WTC11 (cell line): ENCODE measurements around the gene NAA50. TPM values are rescaled to one million over a fixed set of nuclear protein-coding genes. Genes with fewer than 3 reads are reported as not detected.

ENCODE experiments used
- ATAC-seq: fragments of 200-7000 bp; cut with Tn5 transposase; 2 replicates; pipeline ENCODE4 v1.10.0; 2021; ENCODE audit warnings: mild to moderate bottlenecking, moderate library complexity
- CTCF ChIA-PET: fragments of 300-600 bp; sonication (Branson Sonifier 250); formaldehyde crosslinking; loops from one replicate; lab custom pipeline; 2021; ENCODE audit warnings: antibody characterized with exemption; lab: Charles Lee
- POLR2A ChIA-PET: fragments of 350-600 bp; sonication (Branson Sonifier 250); formaldehyde crosslinking; loops from one replicate; lab custom pipeline; 2021; ENCODE audit warnings: antibody characterized with exemption; lab: Charles Lee
- DNase-seq: peaks from one replicate; pipeline ENCODE4 v3.0.0; 2021; ENCODE audit warnings: low spot score
- H3K27ac Mint-ChIP-seq: 2 replicates; pipeline ENCODE4 v1.8.0; 2021; ENCODE audit warnings: mixed read lengths
- H3K27me3 Mint-ChIP-seq: 2 replicates; pipeline ENCODE4 v1.8.0; 2021; ENCODE audit warnings: low read depth, mild to moderate bottlenecking, moderate library complexity, mixed read lengths
- H3K36me3 Mint-ChIP-seq: 2 replicates; pipeline ENCODE4 v1.8.0; 2021; ENCODE audit warnings: mixed read lengths
- H3K4me1 Mint-ChIP-seq: 2 replicates; pipeline ENCODE4 v1.8.0; 2022; ENCODE audit warnings: mixed read lengths
- H3K4me3 Mint-ChIP-seq: 2 replicates; pipeline ENCODE4 v1.8.0; 2021; ENCODE audit warnings: mild to moderate bottlenecking, moderate library complexity, mixed read lengths
- H3K9me3 Mint-ChIP-seq: 2 replicates; pipeline ENCODE4 v1.8.0; 2021; ENCODE audit warnings: mixed read lengths
- AFF4 ChIP-seq: sonication (generic); formaldehyde crosslinking; IDR thresholded peaks from 2 replicates; pipeline ENCODE4 v1.8.1; 2023; ENCODE audit warnings: mild to moderate bottlenecking, missing genetic modification reagents, borderline replicate concordance
- ATF1 ChIP-seq: sonication (generic); formaldehyde crosslinking; IDR thresholded peaks from 2 replicates; pipeline ENCODE4 v1.8.1; 2023; ENCODE audit warnings: mild to moderate bottlenecking, moderate library complexity, missing genetic modification reagents
- E2F1 ChIP-seq: sonication (generic); formaldehyde crosslinking; IDR thresholded peaks from 2 replicates; pipeline ENCODE4 v1.8.0; 2022; ENCODE audit warnings: mild to moderate bottlenecking, missing genetic modification reagents
- ELF4 ChIP-seq: sonication (generic); formaldehyde crosslinking; IDR thresholded peaks from 2 replicates; pipeline ENCODE4 v1.8.1; 2022; ENCODE audit warnings: low read depth, mild to moderate bottlenecking, moderate library complexity, missing genetic modification reagents
- FOXJ3 ChIP-seq: sonication (generic); formaldehyde crosslinking; IDR thresholded peaks from 2 replicates; pipeline ENCODE4 v1.9.0; 2021; ENCODE audit warnings: missing genetic modification reagents, mild to moderate bottlenecking, borderline replicate concordance
- FOXK1 ChIP-seq: sonication (generic); formaldehyde crosslinking; IDR thresholded peaks from 2 replicates; pipeline ENCODE4 v1.8.0; 2022; ENCODE audit warnings: mild to moderate bottlenecking, moderate library complexity, missing genetic modification reagents
- GRHL2 ChIP-seq: fragments of 250-450 bp; sonication (Bioruptor Pico); IDR thresholded peaks from 2 replicates; pipeline ENCODE4 v1.8.0; 2022; ENCODE audit warnings: mild to moderate bottlenecking, moderate library complexity; ENCODE audit not compliant: insufficient replicate concordance, severe bottlenecking
- GTF2I ChIP-seq: fragments of 250-450 bp; sonication (Bioruptor Pico); conservative IDR thresholded peaks from 2 replicates; pipeline ENCODE4 v1.4.0; 2021; ENCODE audit warnings: mild to moderate bottlenecking
- MYBL2 ChIP-seq: sonication (generic); formaldehyde crosslinking; IDR thresholded peaks from 2 replicates; pipeline ENCODE4 v1.8.1; 2023; ENCODE audit warnings: mild to moderate bottlenecking, moderate library complexity, missing genetic modification reagents
- SP1 ChIP-seq: sonication (generic); formaldehyde crosslinking; conservative IDR thresholded peaks from 2 replicates; pipeline ENCODE4 v1.8.1; 2022; ENCODE audit warnings: missing genetic modification reagents
- TEAD1 ChIP-seq: sonication (generic); formaldehyde crosslinking; IDR thresholded peaks from 2 replicates; pipeline ENCODE4 v1.8.0; 2022; ENCODE audit warnings: mild to moderate bottlenecking, missing genetic modification reagents
- ZNF121 ChIP-seq: sonication (generic); formaldehyde crosslinking; IDR thresholded peaks from 2 replicates; pipeline ENCODE4 v1.8.0; 2023; ENCODE audit warnings: missing genetic modification reagents
- ZNF138 ChIP-seq: sonication (generic); formaldehyde crosslinking; conservative IDR thresholded peaks from 2 replicates; pipeline ENCODE4 v1.8.1; 2022; ENCODE audit warnings: mild to moderate bottlenecking, moderate library complexity, missing genetic modification reagents
- total RNA-seq: library from RNA; stranded (reverse); gene quantifications from 3 replicates; pipeline ENCODE4 v1.2.3, GENCODE V29; 2021
- TF ChIP-seq, protein P1 (sequence below): sonication (generic); formaldehyde crosslinking; IDR thresholded peaks from 2 replicates; pipeline ENCODE4 v1.8.1; 2022; ENCODE audit warnings: low read depth, missing genetic modification reagents, borderline replicate concordance
- TF ChIP-seq, protein P2 (sequence below): sonication (generic); formaldehyde crosslinking; IDR thresholded peaks from 2 replicates; pipeline ENCODE4 v1.8.1; 2022; ENCODE audit warnings: mild to moderate bottlenecking, moderate library complexity, missing genetic modification reagents
- TF ChIP-seq, protein P3 (sequence below): sonication (generic); formaldehyde crosslinking; IDR thresholded peaks from 2 replicates; pipeline ENCODE4 v1.8.1; 2023; ENCODE audit warnings: mild to moderate bottlenecking, missing genetic modification reagents
- TF ChIP-seq, protein P4 (sequence below): sonication (generic); formaldehyde crosslinking; conservative IDR thresholded peaks from 2 replicates; pipeline ENCODE4 v1.8.1; 2022; ENCODE audit warnings: mild to moderate bottlenecking, missing genetic modification reagents
- TF ChIP-seq, protein P5 (sequence below): fragments of 250-450 bp; sonication (Bioruptor Pico); IDR thresholded peaks from 2 replicates; pipeline ENCODE4 v1.9.0; 2021; ENCODE audit warnings: moderate library complexity, mild to moderate bottlenecking, inconsistent platforms, borderline replicate concordance

The NAA50 gene
- total RNA-seq, 1 experiment from 2014 or later, result 193 TPM

GRCh38 chr3:113791381-113791780 lies 45.3 kb upstream of the NAA50 start (continued):
- no peak for TF ChIP-seq FOXK1 (CRISPR knock-in tag)
- TF ChIP-seq, protein P1, sequence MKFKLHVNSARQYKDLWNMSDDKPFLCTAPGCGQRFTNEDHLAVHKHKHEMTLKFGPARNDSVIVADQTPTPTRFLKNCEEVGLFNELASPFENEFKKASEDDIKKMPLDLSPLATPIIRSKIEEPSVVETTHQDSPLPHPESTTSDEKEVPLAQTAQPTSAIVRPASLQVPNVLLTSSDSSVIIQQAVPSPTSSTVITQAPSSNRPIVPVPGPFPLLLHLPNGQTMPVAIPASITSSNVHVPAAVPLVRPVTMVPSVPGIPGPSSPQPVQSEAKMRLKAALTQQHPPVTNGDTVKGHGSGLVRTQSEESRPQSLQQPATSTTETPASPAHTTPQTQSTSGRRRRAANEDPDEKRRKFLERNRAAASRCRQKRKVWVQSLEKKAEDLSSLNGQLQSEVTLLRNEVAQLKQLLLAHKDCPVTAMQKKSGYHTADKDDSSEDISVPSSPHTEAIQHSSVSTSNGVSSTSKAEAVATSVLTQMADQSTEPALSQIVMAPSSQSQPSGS, result no peak
- no peak for TF ChIP-seq GRHL2 (CRISPR knock-in tag)
- no peak for TF ChIP-seq E2F1 (CRISPR knock-in tag)
- TF ChIP-seq, protein P2, sequence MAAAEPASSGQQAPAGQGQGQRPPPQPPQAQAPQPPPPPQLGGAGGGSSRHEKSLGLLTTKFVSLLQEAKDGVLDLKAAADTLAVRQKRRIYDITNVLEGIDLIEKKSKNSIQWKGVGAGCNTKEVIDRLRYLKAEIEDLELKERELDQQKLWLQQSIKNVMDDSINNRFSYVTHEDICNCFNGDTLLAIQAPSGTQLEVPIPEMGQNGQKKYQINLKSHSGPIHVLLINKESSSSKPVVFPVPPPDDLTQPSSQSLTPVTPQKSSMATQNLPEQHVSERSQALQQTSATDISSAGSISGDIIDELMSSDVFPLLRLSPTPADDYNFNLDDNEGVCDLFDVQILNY (CRISPR knock-in tag), result no peak
- TF ChIP-seq, protein P3, sequence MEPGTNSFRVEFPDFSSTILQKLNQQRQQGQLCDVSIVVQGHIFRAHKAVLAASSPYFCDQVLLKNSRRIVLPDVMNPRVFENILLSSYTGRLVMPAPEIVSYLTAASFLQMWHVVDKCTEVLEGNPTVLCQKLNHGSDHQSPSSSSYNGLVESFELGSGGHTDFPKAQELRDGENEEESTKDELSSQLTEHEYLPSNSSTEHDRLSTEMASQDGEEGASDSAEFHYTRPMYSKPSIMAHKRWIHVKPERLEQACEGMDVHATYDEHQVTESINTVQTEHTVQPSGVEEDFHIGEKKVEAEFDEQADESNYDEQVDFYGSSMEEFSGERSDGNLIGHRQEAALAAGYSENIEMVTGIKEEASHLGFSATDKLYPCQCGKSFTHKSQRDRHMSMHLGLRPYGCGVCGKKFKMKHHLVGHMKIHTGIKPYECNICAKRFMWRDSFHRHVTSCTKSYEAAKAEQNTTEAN, result no peak
- no peak for TF ChIP-seq ELF4 (CRISPR knock-in tag)

GRCh38 chr3:113783980-113784379 lies 37.9 kb upstream of the NAA50 start:
- POLR2A ChIA-PET, result no interaction called here
- CTCF ChIA-PET, result interaction anchor here (1.1 kb wide), 2 partner anchors 39 to 48 kb away, joined by 3 to 6 read pairs; no protein-coding TSS in a partner anchor
- peak overlapping the region; percentile 84 for H3K27ac Mint-ChIP-seq
- no peaks in the 10 kb centered on the region for H3K9me3 Mint-ChIP-seq
- peaks cover 9% of the 10 kb centered on the region for H3K4me1 Mint-ChIP-seq
- ATAC-seq (peak; percentile 71), DNase-seq (no peak)
- H3K36me3 Mint-ChIP-seq, result peaks cover 10% of the 10 kb centered on the region
- no peak overlapping the region for H3K4me3 Mint-ChIP-seq
- TF ChIP-seq ZNF138 (CRISPR knock-in tag), result no peak
- no peak for TF ChIP-seq ZNF121 (CRISPR knock-in tag)
- no peak for TF ChIP-seq TEAD1 (CRISPR knock-in tag)
- TF ChIP-seq FOXJ3 (CRISPR knock-in tag), result no peak
- no peak for TF ChIP-seq GTF2I
- TF ChIP-seq, protein P4, sequence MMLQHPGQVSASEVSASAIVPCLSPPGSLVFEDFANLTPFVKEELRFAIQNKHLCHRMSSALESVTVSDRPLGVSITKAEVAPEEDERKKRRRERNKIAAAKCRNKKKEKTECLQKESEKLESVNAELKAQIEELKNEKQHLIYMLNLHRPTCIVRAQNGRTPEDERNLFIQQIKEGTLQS, result no peak
- no peak for TF ChIP-seq ATF1
- TF ChIP-seq, protein P5, sequence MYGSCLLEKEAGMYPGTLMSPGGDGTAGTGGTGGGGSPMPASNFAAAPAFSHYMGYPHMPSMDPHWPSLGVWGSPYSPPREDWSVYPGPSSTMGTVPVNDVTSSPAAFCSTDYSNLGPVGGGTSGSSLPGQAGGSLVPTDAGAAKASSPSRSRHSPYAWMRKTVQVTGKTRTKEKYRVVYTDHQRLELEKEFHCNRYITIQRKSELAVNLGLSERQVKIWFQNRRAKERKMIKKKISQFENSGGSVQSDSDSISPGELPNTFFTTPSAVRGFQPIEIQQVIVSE (CRISPR knock-in tag), result no peak
- no peak for TF ChIP-seq AFF4 (CRISPR knock-in tag)
- no peak for TF ChIP-seq SP1 (CRISPR knock-in tag)
- no peak for TF ChIP-seq MYBL2
- H3K27me3 Mint-ChIP-seq, result no peaks in the 10 kb centered on the region
